ENCODE measurements around the gene APOC3.
"Not testable (repeated sequence)": the region's sequence is repeated elsewhere in the genome, so short reads cannot be mapped to it uniquely, and the experiment has no call there.

The APOC3 gene

GRCh38 chr11:116832350-116833290 is 2.9 kb downstream of the APOC3 start:
- ATAC-seq, result no peak

GRCh38 chr11:116833491-116833815 is 3.7 kb downstream of the APOC3 start:
- ATAC-seq, result no peak

GRCh38 chr11:116833816-116834534 is 4.3 kb downstream of the APOC3 start:
- ATAC-seq, result no peak

- not testable (repeated sequence) for ATAC-seq
These were observed 4.9 kb downstream of the APOC3 start for GRCh38 chr11:116834535-116835041.

GRCh38 chr11:116835042-116835772 is 5.5 kb downstream of the APOC3 start:
- no peak for ATAC-seq

GRCh38 chr11:116835791-116836631 is 6.3 kb downstream of the APOC3 start:
- peak; percentile 89 to 90 for ATAC-seq

- ATAC-seq, result no peak
These were observed 6.9 kb downstream of the APOC3 start for GRCh38 chr11:116836632-116836991.

GRCh38 chr11:116837231-116838091 is 7.8 kb downstream of the APOC3 start, which contains the start of gene APOA1:
TSS of gene APOA1 (minus strand) at chr11:116837622. CDS start at chr11:116837387, 235 bp downstream.
- ATAC-seq, result no peak

- ATAC-seq, result no peak
These were observed 8.8 kb downstream of the APOC3 start for GRCh38 chr11:116838321-116839084.

GRCh38 chr11:116840224-116840745 is 10.6 kb downstream of the APOC3 start:
- no peak for ATAC-seq

GRCh38 chr11:116840746-116841296 is 11.1 kb downstream of the APOC3 start:
- ATAC-seq, result no peak

- ATAC-seq, result no peak
These were observed 12.4 kb downstream of the APOC3 start for GRCh38 chr11:116842117-116842516.

GRCh38 chr11:116842909-116843308 is 13.2 kb downstream of the APOC3 start:
- no peak for ATAC-seq

GRCh38 chr11:116843661-116844060 is 14.0 kb downstream of the APOC3 start:
- ATAC-seq, result no peak

GRCh38 chr11:116844722-116845121 is 15.0 kb downstream of the APOC3 start:
- ATAC-seq, result no peak

GRCh38 chr11:116847612-116848011 is 17.9 kb downstream of the APOC3 start:
- ATAC-seq, result no peak

- ATAC-seq, result no peak
These were observed 19.4 kb downstream of the APOC3 start for GRCh38 chr11:116849060-116849459.

- no peak for ATAC-seq
These were observed 19.8 kb downstream of the APOC3 start for GRCh38 chr11:116849486-116849885.

- ATAC-seq, result no peak
These were observed 21.9 kb downstream of the APOC3 start for GRCh38 chr11:116851626-116852025.

All from activated CD4-positive, CD25-positive, alpha-beta regulatory T cell treated with anti-CD3 and anti-CD28 coated beads, Interleukin-2, amount 50 U/mL, for 24 hours (primary cell).